Transverse colon (tissue), 4 donors: ENCODE results near the gene SCAND1. TPM values are rescaled to one million over a fixed set of nuclear protein-coding genes. Genes with fewer than 3 reads are reported as not detected.
"Not testable (repeated sequence)": the region's sequence is repeated elsewhere in the genome, so short reads cannot be mapped to it uniquely, and the experiment has no call there.

Experiments used
- DNase-seq: peaks from one replicate; pipeline ENCODE4 v3.0.0-alpha.2; 2019
- H3K27ac ChIP-seq, 4 donors: fragments of 200-600 bp; sonication (generic); 2 replicates each; pipeline ENCODE4 v1.5.1; 2016 to 2018; ENCODE audit warnings: inconsistent platforms in 4 of 4
- H3K27me3 ChIP-seq: fragments of 200-600 bp; sonication (generic); 2 replicates; pipeline ENCODE4 v1.5.1; 2017; ENCODE audit warnings: inconsistent platforms
- H3K36me3 ChIP-seq, 4 donors: fragments of 200-600 bp; sonication (generic); 2 replicates each; pipeline ENCODE4 v1.5.1; 2017 to 2019; ENCODE audit warnings: inconsistent platforms in 4 of 4
- H3K4me1 ChIP-seq, 4 donors: fragments of 200-600 bp; sonication (generic); 2 replicates each; pipeline ENCODE4 v1.5.1; 2017 to 2020; ENCODE audit warnings: inconsistent platforms in 4 of 4
- H3K4me3 ChIP-seq, 4 donors: fragments of 200-600 bp; sonication (generic); 1 replicate in 1 of 4; 2 replicates in 3 of 4; pipeline versions ENCODE4 v1.5.1 to v1.6.1; 2017 to 2019; ENCODE audit warnings: inconsistent platforms in 4 of 4
- H3K9me3 ChIP-seq, 2 donors: fragments of 200-600 bp; sonication (generic); 2 replicates each; pipeline ENCODE4 v1.5.1; 2017 to 2019; ENCODE audit warnings: inconsistent platforms in 2 of 2
- CTCF ChIP-seq, 5 experiments: fragments of 200-600 bp in 3 of 5; fragments of 450-650 bp in 2 of 5; sonication (generic) in 3 of 5; IDR thresholded peaks; 1 replicate in 2 of 5; 2 replicates in 3 of 5; pipeline ENCODE4 v1.5.1; 2016 to 2017; ENCODE audit warnings: antibody characterized with exemption in 5 of 5, inconsistent platforms in 3 of 5, mild to moderate bottlenecking in 2 of 5, moderate library complexity in 1 of 5
- EP300 ChIP-seq: sonication (generic); formaldehyde crosslinking; IDR thresholded peaks from one replicate; pipeline ENCODE4 v1.6.1; 2017; ENCODE audit warnings: antibody characterized with exemption, low read depth
- POLR2A ChIP-seq: fragments of 450-650 bp; IDR thresholded peaks from one replicate; pipeline ENCODE4 v1.6.1; 2016; ENCODE audit warnings: antibody characterized with exemption, mild to moderate bottlenecking, moderate library complexity
- POLR2AphosphoS5 ChIP-seq, 3 donors: sonication (generic); formaldehyde crosslinking; IDR thresholded peaks; one replicate each; pipeline ENCODE4 v1.6.1; 2016; ENCODE audit warnings: antibody characterized with exemption in 3 of 3
- WGBS, 2 donors: methylation state at CpG; one replicate each; pipeline ENCODE4 v1.1.5; 2018; ENCODE audit warnings: low coverage in 1 of 2; 5-methylcytosine and 5-hydroxymethylcytosine counted together
- in situ Hi-C, 4 donors: fragments of 200-750 bp; cut with MboI; loops; one replicate each; pipeline versions ENCODE4 v1.15.0 to v1.15.1; 2017; ENCODE audit warnings: low sequenced_read_pairs in 3 of 4, low pct_ligation_motif_present in 1 of 4, low pct_unique_long_range_greater_than_20kb in 1 of 4
- intact Hi-C: fragments of 100-400 bp; cut with DNase I; formaldehyde crosslinking; loops from one replicate; pipeline ENCODE4 v1.15.1; 2023; ENCODE audit warnings: low total_unique reads
- total RNA-seq, 4 donors: library from RNA; depleted of rRNA; stranded (reverse); fragments of >200 nt; gene quantifications; one replicate each; pipeline ENCODE4 v1.1.0, GENCODE V29; 2016

Gene SCAND1
- total RNA-seq, 4 donors from 2014 or later: 80.8 to 152 (median 109) TPM

GRCh38 chr20:35956616-35957015 lies 2.3 kb upstream of the SCAND1 start:
- Histone ChIP-seq H3K27ac (peak overlapping the region in 2 of 4 donors; percentile 4 to 51), H3K36me3 (no peaks in the 10 kb centered on the region), H3K4me3 (no peak overlapping the region), H3K4me1 (peaks cover 21 to 31% (median 26%) of the 10 kb centered on the region in 4 donors), H3K9me3 (no peaks in the 10 kb centered on the region), H3K27me3 (no peaks in the 10 kb centered on the region)
- DNase-seq: peak; percentile 26
- intact Hi-C loops (no loop called here), in situ Hi-C loops (no loop called here)
- TF ChIP-seq CTCF (IDR thresholded peaks at IDR 0.05) (no peak), POLR2AphosphoS5 (IDR thresholded peaks at IDR 0.05) (peak in 1 of 3 donors; percentile 36), POLR2A (no peak), EP300 (no peak)

GRCh38 chr20:35954907-35955251 lies 577 bp upstream of the SCAND1 start:
- intact Hi-C loops: no loop called here
- no peaks in the 10 kb centered on the region for H3K27me3 ChIP-seq
- no peaks in the 10 kb centered on the region for H3K36me3 ChIP-seq
- H3K4me3 ChIP-seq: peak overlapping the region; percentile 37 to 94 (median 88)
- H3K27ac ChIP-seq: peak overlapping the region; percentile 98 to 100 (median 99)
- peaks cover 21 to 31% (median 26%) of the 10 kb centered on the region in 4 donors for H3K4me1 ChIP-seq
- in situ Hi-C loops: no loop called here
- no peaks in the 10 kb centered on the region for H3K9me3 ChIP-seq
- no peak for DNase-seq
- 1 to 10% methylated on average over 3 to 19 of the region's 19 CpGs for WGBS, 2 donors
- TF ChIP-seq CTCF (IDR thresholded peaks at IDR 0.05): no peak
- TF ChIP-seq POLR2AphosphoS5 (IDR thresholded peaks at IDR 0.05): no peak
- no peak for TF ChIP-seq EP300
- TF ChIP-seq POLR2A: no peak

DNA sequence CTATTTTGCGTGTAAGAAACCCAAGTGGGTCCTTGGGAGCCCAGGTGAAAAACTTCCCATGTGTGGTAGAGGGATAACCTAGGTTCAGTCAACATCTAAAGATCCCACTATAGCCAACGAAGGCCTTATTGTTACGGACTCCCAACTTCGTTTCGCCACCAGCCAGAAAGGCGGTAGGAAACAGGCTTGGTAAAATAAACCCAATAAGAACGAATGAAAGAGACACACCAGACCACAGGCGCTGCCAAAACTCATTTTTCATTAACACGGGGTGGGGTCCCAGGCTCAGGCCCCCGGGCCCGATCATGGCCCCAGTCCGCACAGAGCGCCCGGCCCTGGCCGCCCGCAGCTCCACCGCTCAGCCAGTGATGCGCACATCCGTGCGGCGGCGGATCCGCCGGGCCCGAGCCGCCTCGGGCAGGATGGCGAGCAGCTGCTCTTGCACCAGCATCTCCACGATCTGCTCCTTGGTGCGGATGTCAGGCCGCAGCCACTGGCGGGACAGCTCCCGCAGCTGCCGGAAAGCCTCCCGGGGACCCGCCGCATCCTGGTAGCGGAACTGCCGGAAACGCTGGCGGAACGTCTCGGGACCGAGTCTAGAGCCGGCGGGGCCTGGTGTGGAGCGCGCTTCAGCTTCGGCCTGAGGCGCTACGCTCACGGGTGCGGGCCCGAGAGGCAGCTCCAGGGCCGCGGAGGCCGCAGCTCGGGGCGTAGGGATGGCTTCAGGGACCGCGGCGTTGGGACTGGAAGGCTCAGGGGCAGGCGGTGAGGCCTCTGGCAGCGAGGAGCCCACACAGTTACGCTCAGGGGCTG lies 709 bp downstream of the SCAND1 start:
- no peaks in the 10 kb centered on the region for H3K36me3 ChIP-seq
- peak overlapping the region; percentile 84 to 96 (median 93) for H3K4me3 ChIP-seq
- H3K4me1 ChIP-seq: peaks cover 21 to 34% (median 26%) of the 10 kb centered on the region in 4 donors
- H3K9me3 ChIP-seq: no peaks in the 10 kb centered on the region
- H3K27ac ChIP-seq: peak overlapping the region; percentile 98 to 100 (median 99)
- 2% methylated on average over 34 of the region's 65 CpGs; no CpG with 5 or more reads in 1 of the 2 donors for WGBS, 2 donors
- no peaks in the 10 kb centered on the region for H3K27me3 ChIP-seq
- peak; percentile 60 for DNase-seq
- intact Hi-C loops (no loop called here), in situ Hi-C loops (no loop called here)
- TF ChIP-seq CTCF (IDR thresholded peaks at IDR 0.05) (no peak), POLR2AphosphoS5 (IDR thresholded peaks at IDR 0.05) (peak in 1 of 3 donors; percentile 4), EP300 (no peak), POLR2A (no peak)

DNA sequence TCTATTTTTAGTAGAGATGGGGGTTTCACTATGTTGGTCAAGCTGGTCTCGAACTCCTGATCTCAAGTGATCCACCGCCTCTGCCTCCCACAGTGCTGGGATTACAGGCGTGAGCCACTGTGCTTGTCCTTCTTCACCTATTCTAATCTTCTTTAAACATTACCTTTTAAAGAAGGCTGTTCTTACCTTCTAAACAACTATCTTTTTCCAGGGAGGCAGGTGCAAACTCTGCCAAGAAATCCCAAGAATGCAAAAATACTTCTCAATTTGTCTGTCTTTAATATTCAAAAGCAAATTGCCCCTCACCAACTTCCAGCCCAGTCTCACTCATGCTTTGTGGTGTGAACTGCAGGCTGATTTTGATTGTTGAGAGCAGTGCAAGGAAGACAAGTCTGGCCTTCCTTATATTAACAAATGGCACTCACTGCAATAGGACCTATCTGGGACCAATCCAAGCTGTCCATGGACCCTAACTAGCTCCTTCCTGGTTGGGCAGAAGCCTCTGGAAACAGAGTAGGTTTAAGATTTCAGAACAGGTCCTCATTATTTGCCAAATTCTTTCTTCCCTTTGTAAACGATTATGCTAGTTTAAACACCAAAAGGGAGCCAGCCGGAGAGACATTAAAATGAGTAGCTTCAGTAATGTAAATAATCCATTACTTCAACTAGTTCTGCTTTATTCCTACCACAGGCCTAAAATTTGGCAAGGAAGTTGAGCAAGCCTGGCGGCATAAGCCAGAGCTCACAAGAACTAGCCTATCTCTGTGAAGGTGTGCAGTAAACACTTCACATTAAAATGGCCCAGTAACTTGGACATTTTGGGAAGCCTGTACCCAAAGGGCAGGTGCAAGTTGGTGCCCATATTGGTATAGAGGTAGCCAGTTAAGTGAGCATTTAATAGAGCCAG lies 1.6 kb downstream of the SCAND1 start:
- Histone ChIP-seq H3K9me3 (no peaks in the 10 kb centered on the region), H3K4me1 (peaks cover 21 to 43% (median 26%) of the 10 kb centered on the region in 4 donors), H3K4me3 (peak overlapping the region; percentile 84 to 96 (median 93)), H3K27ac (peak overlapping the region; percentile 98 to 100 (median 99)), H3K36me3 (no peaks in the 10 kb centered on the region), H3K27me3 (no peaks in the 10 kb centered on the region)
- in situ Hi-C loops (no loop called here), intact Hi-C loops (no loop called here)
- TF ChIP-seq CTCF (IDR thresholded peaks at IDR 0.05): no peak
- TF ChIP-seq POLR2A: no peak
- no peak for TF ChIP-seq POLR2AphosphoS5 (IDR thresholded peaks at IDR 0.05)
- no peak for TF ChIP-seq EP300
- DNase-seq: no peak
- WGBS, 2 donors: 42 to 61% methylated on average over 5 to 6 of the region's 6 CpGs

DNA sequence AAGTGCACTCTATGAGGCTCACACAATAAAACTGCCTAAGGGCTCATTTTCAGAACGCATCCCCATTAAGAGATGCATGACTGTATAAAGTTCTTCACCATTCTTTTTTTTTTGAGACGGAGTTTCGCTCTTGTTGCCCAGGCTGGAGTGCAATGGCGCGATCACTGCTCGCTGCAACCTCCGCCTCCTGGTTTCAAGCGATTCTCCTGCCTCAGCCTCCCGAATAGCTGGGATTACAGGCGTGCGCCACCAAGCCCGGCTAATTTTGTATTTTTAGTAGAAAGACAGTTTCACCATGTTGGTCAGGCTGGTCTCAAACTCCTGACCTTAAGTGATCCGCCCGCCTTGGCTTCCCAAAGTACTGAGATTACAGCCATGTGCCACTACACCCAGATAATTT lies 2.2 kb downstream of the SCAND1 start:
- H3K36me3 ChIP-seq, DNase-seq, in situ Hi-C loops, H3K27me3 ChIP-seq, H3K9me3 ChIP-seq, intact Hi-C loops: not testable (repeated sequence)
- 98 to 99% methylated on average over 14 of the region's 14 CpGs for WGBS, 2 donors
- Histone ChIP-seq H3K27ac (peak overlapping the region in 3 of 4 donors; percentile 99 to 100 (median 99)), H3K4me1 (peaks cover 21 to 44% (median 26%) of the 10 kb centered on the region in 4 donors), H3K4me3 (peak overlapping the region in 2 of 4 donors; percentile 92 to 94)
